Omental fat pad (tissue), 4 donors: Measurements from ENCODE around the gene TRIP13. TPM values are rescaled to one million over a fixed set of nuclear protein-coding genes. Genes with fewer than 3 reads are reported as not detected.

Experiments
- ATAC-seq: fragments of 150-250 bp; one replicate; pipeline ENCODE4 v1.9.1; 2016; ENCODE audit warnings: mild to moderate bottlenecking, moderate library complexity; ENCODE audit not compliant: low FRiP score
- DNase-seq: peaks from one replicate; pipeline ENCODE4 v3.0.0-alpha.2; 2019; ENCODE audit warnings: low spot score
- CTCF ChIP-seq, 3 donors: fragments of 450-650 bp; IDR thresholded peaks; one replicate each; pipeline ENCODE4 v1.5.1; 2016 to 2017; ENCODE audit warnings: antibody characterized with exemption in 3 of 3, mild to moderate bottlenecking in 3 of 3, moderate library complexity in 2 of 3
- total RNA-seq, 4 donors: library from RNA; depleted of rRNA; stranded (reverse); fragments of >200 nt; gene quantifications; one replicate each; pipeline ENCODE4 v1.1.0, GENCODE V29; 2016

TRIP13 gene
- total RNA-seq, 4 donors from 2014 or later = 0.79 to 3.0 (median 0.93) TPM

GRCh38 chr5:943201-943917 is 50.7 kb downstream of the TRIP13 start:
- no peak for TF ChIP-seq CTCF (IDR thresholded peaks at IDR 0.05)
- ATAC-seq = no peak
- DNase-seq = no peak

DNA sequence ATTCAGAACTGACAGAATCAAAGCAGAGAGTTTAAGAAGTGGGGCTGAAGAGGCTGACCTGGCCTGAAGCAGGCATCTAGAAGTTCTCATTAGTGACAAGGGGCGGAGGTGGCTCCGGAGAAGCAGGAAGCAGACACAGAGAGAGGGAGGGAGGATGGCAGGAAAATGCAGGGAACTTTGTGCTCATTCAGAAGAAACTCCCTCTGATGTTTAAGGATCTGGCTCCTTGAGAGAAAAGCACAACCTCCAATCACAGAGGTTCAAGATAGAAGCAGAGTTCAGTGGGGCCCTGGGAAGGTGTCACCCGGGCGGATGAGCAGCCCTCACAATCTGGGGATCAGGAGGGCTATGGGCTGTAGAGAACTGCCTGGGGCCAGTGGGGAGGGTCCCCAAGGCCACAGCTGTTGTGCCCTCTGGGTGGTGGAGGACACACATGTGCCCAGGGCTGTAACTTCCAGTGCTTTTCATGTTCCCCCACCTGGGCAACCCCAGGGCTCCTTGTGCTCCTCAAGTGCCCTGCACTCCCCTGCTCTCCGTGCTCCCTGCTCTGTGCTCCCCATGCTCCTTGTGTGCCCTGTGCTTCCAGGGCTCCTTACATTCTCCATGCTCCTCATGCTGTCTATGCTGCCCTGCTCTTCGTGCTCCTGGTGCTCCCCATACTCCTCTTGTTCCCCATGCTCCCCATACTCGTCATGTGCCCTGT is 51.4 kb downstream of the TRIP13 start:
- DNase-seq (no peak), ATAC-seq (no peak)
- TF ChIP-seq CTCF (IDR thresholded peaks at IDR 0.05) = no peak

DNA sequence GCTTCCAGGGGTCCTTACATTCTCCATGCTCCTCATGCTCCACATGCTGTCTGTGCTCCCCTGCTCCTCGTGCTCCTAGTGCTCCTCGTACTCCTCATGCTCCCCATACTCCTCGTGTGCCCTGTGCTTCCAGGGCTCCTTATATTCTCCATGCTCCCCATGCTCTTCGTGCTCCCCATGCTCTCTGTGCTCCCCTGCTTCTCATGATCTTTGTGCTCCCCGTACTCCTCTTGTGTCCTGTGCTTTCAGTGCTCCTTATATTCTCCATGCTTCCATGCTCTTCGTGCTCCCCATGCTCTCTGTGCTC is 51.9 kb downstream of the TRIP13 start:
- TF ChIP-seq CTCF (IDR thresholded peaks at IDR 0.05) = no peak
- ATAC-seq (no peak), DNase-seq (no peak)

DNA sequence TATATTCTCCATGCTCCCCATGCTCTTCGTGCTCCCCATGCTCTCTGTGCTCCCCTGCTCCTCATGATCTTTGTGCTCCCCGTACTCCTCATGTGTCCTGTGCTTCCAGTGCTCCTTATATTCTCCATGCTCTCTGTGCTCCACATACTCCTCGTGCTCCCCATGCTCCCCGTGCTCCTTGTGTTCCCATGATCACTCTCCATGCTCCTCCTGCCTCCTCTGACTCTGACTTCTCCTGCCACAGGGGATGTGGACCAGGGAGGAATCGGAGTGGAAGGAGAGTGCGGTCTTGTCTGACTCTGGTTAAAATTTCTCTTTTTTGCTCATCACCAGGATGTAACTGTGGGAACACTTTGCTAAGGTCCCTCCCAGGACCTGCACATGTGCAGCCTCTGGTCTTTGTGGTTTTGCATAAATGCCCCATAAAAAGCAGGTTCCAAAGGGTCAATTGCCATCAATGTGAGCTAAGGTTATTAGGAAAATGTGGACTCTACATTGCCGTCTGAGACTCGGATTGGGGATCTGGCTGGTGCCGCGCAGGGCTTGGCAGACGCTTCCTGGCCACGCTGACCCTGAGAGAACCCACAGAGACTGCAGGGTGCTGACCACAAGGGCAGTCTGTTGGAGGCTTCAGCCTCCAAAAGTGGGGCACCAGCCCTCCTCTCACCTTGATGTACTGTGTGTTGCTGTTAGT is 52.5 kb downstream of the TRIP13 start:
- no peak for TF ChIP-seq CTCF (IDR thresholded peaks at IDR 0.05)
- DNase-seq = no peak
- no peak for ATAC-seq

DNA sequence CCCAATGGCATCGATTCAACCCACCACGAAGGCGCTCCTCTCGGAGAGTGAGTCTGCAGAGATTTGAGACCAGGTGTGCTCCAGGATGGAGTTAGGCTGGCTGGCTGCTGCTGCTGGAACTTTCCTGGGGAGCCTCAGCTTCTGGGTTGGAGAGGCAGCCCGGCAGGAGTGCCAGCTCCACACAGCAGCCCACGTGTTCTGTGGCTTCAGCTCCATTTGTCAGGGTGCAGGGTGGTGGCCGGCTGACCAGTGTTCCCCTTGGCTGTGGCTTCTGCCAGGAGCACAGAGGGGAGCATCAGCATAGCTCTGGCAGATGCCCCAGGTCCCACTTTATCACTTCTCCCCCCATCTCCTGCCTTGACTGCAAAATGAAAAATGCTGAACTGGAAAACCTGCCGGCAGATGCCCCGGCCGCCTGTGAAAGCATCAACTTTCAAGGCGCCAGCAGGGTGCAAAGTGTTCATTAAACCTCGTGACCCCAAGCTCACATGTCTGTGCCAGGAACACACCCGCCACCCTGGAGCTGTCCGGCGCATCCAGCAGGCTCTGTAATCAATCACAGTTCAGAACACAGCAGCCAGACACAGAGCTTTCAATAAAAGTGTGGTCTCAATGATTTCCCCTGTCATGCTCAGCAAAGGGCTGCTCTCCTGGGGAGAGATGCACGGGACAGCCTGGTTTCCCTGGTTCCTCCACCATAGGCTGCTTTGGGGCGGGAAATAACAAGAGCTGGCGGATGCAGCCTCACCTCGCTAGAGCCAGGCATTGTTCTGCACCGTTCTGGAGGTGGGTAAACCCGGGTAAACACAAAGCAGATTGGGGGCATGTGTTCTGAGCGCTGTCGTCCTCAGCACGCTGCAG is 53.2 kb downstream of the TRIP13 start:
- ATAC-seq = no peak
- TF ChIP-seq CTCF (IDR thresholded peaks at IDR 0.05) = no peak
- DNase-seq = no peak

DNA sequence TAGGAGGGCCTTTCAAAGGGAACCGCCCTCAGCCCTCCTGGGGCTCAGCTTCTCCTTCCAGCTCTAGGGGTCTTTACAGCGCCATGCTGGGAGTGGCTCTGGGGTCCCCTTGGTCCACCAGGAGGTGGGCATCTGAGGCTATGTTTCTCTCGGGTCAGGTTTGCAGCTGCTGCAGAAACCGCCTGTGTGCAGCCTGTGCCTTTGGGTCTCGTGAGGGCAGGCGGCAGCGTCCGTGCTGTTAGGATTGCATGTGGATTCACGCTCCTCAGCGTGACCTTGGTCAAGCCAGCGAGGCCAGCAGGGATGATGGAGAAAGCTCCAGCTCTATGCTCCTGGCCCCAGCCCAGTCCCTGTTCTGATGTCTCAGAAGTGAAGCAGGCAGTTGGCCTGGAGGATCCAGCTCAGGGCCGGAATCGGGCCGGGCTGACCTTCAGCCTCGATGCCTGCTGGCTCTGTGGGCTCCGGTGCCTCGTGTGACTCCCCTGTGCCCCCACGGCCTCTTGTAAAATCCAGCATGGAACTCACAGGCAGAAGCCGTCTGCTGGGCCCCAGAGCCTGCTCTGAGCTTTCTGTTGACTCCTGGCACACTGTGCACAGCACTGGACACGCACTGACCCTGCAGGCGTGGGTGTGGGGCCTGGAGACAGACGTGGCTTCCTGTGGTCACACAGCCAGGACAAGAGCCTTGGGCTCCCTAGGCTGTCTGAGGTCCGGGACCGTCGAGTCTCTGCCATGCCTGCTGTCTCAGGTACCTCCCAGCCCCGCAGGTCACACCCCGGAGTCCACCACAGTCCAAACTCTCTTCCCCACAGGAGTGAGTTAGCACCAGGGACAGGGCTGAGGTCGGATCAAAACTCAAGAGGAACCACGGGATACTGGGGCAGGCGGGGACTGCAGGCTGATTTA is 54.3 kb downstream of the TRIP13 start:
- no peak for DNase-seq
- no peak for TF ChIP-seq CTCF (IDR thresholded peaks at IDR 0.05)
- no peak for ATAC-seq
